Transverse colon (tissue), 4 donors: Measurements from ENCODE around the gene ZNF644. TPM values are rescaled to one million over a fixed set of nuclear protein-coding genes. Genes with fewer than 3 reads are reported as not detected.

ENCODE experiments used
- DNase-seq: peaks from one replicate; pipeline ENCODE4 v3.0.0-alpha.2; 2019
- H3K27ac ChIP-seq, 4 donors: fragments of 200-600 bp; sonication (generic); 2 replicates each; pipeline ENCODE4 v1.5.1; 2016 to 2018; ENCODE audit warnings: inconsistent platforms in 4 of 4
- H3K27me3 ChIP-seq: fragments of 200-600 bp; sonication (generic); 2 replicates; pipeline ENCODE4 v1.5.1; 2017; ENCODE audit warnings: inconsistent platforms
- H3K36me3 ChIP-seq, 4 donors: fragments of 200-600 bp; sonication (generic); 2 replicates each; pipeline ENCODE4 v1.5.1; 2017 to 2019; ENCODE audit warnings: inconsistent platforms in 4 of 4
- H3K4me1 ChIP-seq, 4 donors: fragments of 200-600 bp; sonication (generic); 2 replicates each; pipeline ENCODE4 v1.5.1; 2017 to 2020; ENCODE audit warnings: inconsistent platforms in 4 of 4
- H3K4me3 ChIP-seq, 4 donors: fragments of 200-600 bp; sonication (generic); 1 replicate in 1 of 4; 2 replicates in 3 of 4; pipeline versions ENCODE4 v1.5.1 to v1.6.1; 2017 to 2019; ENCODE audit warnings: inconsistent platforms in 4 of 4
- H3K9me3 ChIP-seq, 2 donors: fragments of 200-600 bp; sonication (generic); 2 replicates each; pipeline ENCODE4 v1.5.1; 2017 to 2019; ENCODE audit warnings: inconsistent platforms in 2 of 2
- EP300 ChIP-seq: sonication (generic); formaldehyde crosslinking; IDR thresholded peaks from one replicate; pipeline ENCODE4 v1.6.1; 2017; ENCODE audit warnings: antibody characterized with exemption, low read depth
- POLR2A ChIP-seq: fragments of 450-650 bp; IDR thresholded peaks from one replicate; pipeline ENCODE4 v1.6.1; 2016; ENCODE audit warnings: antibody characterized with exemption, mild to moderate bottlenecking, moderate library complexity
- POLR2AphosphoS5 ChIP-seq, 3 donors: sonication (generic); formaldehyde crosslinking; IDR thresholded peaks; one replicate each; pipeline ENCODE4 v1.6.1; 2016; ENCODE audit warnings: antibody characterized with exemption in 3 of 3
- WGBS, 2 donors: methylation state at CpG; one replicate each; pipeline ENCODE4 v1.1.5; 2018; ENCODE audit warnings: low coverage in 1 of 2; 5-methylcytosine and 5-hydroxymethylcytosine counted together
- in situ Hi-C, 4 donors: fragments of 200-750 bp; cut with MboI; loops; one replicate each; pipeline versions ENCODE4 v1.15.0 to v1.15.1; 2017; ENCODE audit warnings: low sequenced_read_pairs in 3 of 4, low pct_ligation_motif_present in 1 of 4, low pct_unique_long_range_greater_than_20kb in 1 of 4
- intact Hi-C: fragments of 100-400 bp; cut with DNase I; formaldehyde crosslinking; loops from one replicate; pipeline ENCODE4 v1.15.1; 2023; ENCODE audit warnings: low total_unique reads
- total RNA-seq, 4 donors: library from RNA; depleted of rRNA; stranded (reverse); fragments of >200 nt; gene quantifications; one replicate each; pipeline ENCODE4 v1.1.0, GENCODE V29; 2016
- TF ChIP-seq, protein P1 (sequence below), 5 experiments: fragments of 200-600 bp in 3 of 5; fragments of 450-650 bp in 2 of 5; sonication (generic) in 3 of 5; IDR thresholded peaks; 1 replicate in 2 of 5; 2 replicates in 3 of 5; pipeline ENCODE4 v1.5.1; 2016 to 2017; ENCODE audit warnings: antibody characterized with exemption in 5 of 5, inconsistent platforms in 3 of 5, mild to moderate bottlenecking in 2 of 5, moderate library complexity in 1 of 5

ZNF644 gene
- total RNA-seq, 4 donors from 2014 or later, result 19.5 to 86.2 (median 50.4) TPM

GRCh38 chr1:90970208-90970607 lies 51.6 kb downstream of the ZNF644 start:
- Histone ChIP-seq H3K9me3 (no peaks in the 10 kb centered on the region), H3K4me1 (peaks cover 0 to 10% (median 6%) of the 10 kb centered on the region in 4 donors), H3K27ac (no peak overlapping the region), H3K36me3 (peaks cover 0 to 11% (median 0%) of the 10 kb centered on the region in 4 donors), H3K4me3 (no peak overlapping the region), H3K27me3 (no peaks in the 10 kb centered on the region)
- no peak for DNase-seq
- TF ChIP-seq POLR2A (no peak), POLR2AphosphoS5 (IDR thresholded peaks at IDR 0.05) (no peak), EP300 (no peak)
- TF ChIP-seq, protein P1, sequence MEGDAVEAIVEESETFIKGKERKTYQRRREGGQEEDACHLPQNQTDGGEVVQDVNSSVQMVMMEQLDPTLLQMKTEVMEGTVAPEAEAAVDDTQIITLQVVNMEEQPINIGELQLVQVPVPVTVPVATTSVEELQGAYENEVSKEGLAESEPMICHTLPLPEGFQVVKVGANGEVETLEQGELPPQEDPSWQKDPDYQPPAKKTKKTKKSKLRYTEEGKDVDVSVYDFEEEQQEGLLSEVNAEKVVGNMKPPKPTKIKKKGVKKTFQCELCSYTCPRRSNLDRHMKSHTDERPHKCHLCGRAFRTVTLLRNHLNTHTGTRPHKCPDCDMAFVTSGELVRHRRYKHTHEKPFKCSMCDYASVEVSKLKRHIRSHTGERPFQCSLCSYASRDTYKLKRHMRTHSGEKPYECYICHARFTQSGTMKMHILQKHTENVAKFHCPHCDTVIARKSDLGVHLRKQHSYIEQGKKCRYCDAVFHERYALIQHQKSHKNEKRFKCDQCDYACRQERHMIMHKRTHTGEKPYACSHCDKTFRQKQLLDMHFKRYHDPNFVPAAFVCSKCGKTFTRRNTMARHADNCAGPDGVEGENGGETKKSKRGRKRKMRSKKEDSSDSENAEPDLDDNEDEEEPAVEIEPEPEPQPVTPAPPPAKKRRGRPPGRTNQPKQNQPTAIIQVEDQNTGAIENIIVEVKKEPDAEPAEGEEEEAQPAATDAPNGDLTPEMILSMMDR (IDR thresholded peaks at IDR 0.05), result no peak
- in situ Hi-C loops (loop anchor here in 2 of 4 donors (25.0 kb wide), 1 partner anchor 383 kb away; no protein-coding TSS in a partner anchor), intact Hi-C loops (no loop called here)
- WGBS, 2 donors, result 88 to 94% methylated on average over 1 of the region's 1 CpG

DNA sequence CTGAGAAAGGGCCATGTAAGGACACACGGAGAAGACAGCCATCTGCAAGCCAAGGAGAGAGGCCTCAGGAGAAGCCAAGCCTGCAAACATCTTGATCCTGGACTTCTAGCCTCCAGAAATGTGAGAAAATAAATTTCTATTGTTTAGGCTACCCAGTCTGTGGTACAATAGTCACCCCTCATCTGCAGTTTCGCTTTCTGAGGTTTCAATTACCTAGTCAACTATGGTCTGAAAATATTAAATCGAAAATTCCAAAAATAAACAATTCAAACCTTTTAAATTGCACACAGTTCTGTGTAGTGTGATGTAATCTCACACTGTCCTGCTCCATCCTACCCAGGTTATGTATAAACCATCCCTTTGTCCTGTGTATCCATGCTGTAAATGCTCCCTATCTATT lies 52.6 kb downstream of the ZNF644 start:
- in situ Hi-C loops, result loop anchor here in 2 of 4 donors (25.0 kb wide), 1 partner anchor 382 kb away; no protein-coding TSS in a partner anchor
- intact Hi-C loops, result no loop called here

GRCh38 chr1:90964444-90965035 lies 57.3 kb downstream of the ZNF644 start:
- 40 to 60% methylated on average over 1 of the region's 1 CpG for WGBS, 2 donors
- Histone ChIP-seq H3K27me3 (no peaks in the 10 kb centered on the region), H3K4me3 (no peak overlapping the region), H3K36me3 (no peaks in the 10 kb centered on the region), H3K27ac (no peak overlapping the region), H3K4me1 (peaks cover 0 to 6% (median 2%) of the 10 kb centered on the region in 4 donors), H3K9me3 (no peaks in the 10 kb centered on the region)
- TF ChIP-seq POLR2AphosphoS5 (IDR thresholded peaks at IDR 0.05) (no peak), POLR2A (no peak), EP300 (no peak)
- TF ChIP-seq, protein P1 (IDR thresholded peaks at IDR 0.05), result peak in 4 of 5 experiments; percentile 26 to 38 (median 34)
- no peak for DNase-seq
- intact Hi-C loops (no loop called here), in situ Hi-C loops (loop anchor here in 2 of 4 donors (25.0 kb wide), 1 partner anchor 377 kb away; no protein-coding TSS in a partner anchor)

More for the DNA sequence above, 52.6 kb downstream of the ZNF644 start:
- no peak overlapping the region for H3K27ac ChIP-seq
- 86 to 89% methylated on average over 3 of the region's 3 CpGs for WGBS, 2 donors
- peaks cover 0 to 11% (median 0%) of the 10 kb centered on the region in 4 donors for H3K36me3 ChIP-seq
- TF ChIP-seq POLR2AphosphoS5 (IDR thresholded peaks at IDR 0.05), result no peak
- no peak for DNase-seq
- H3K4me3 ChIP-seq, result no peak overlapping the region
- no peaks in the 10 kb centered on the region for H3K27me3 ChIP-seq
- no peaks in the 10 kb centered on the region for H3K9me3 ChIP-seq
- peaks cover 0 to 4% (median 2%) of the 10 kb centered on the region in 4 donors for H3K4me1 ChIP-seq

GRCh38 chr1:90963651-90964050 lies 58.2 kb downstream of the ZNF644 start:
- H3K4me3 ChIP-seq, result no peak overlapping the region
- in situ Hi-C loops, result loop anchor here in 2 of 4 donors (25.0 kb wide), 1 partner anchor 376 kb away; no protein-coding TSS in a partner anchor
- no peaks in the 10 kb centered on the region for H3K36me3 ChIP-seq
- peaks cover 0 to 6% (median 2%) of the 10 kb centered on the region in 4 donors for H3K4me1 ChIP-seq
- WGBS, 2 donors, result 39 to 40% methylated on average over 1 of the region's 1 CpG
- H3K27ac ChIP-seq, result no peak overlapping the region
- H3K9me3 ChIP-seq, result no peaks in the 10 kb centered on the region
- intact Hi-C loops, result no loop called here
- no peaks in the 10 kb centered on the region for H3K27me3 ChIP-seq
- DNase-seq, result no peak
- no peak for TF ChIP-seq POLR2A
- TF ChIP-seq EP300, result no peak
- TF ChIP-seq POLR2AphosphoS5 (IDR thresholded peaks at IDR 0.05), result no peak
- TF ChIP-seq, protein P1 (IDR thresholded peaks at IDR 0.05), result no peak
